ENCODE measurements around the gene REXO1. TPM values are rescaled to one million over a fixed set of nuclear protein-coding genes. Genes with fewer than 3 reads are reported as not detected.

Gene REXO1
- total and polyA plus RNA-seq, 9 of the 15 experiments (the other 6 are each of a cell fraction or from before 2014, with no cell fraction given): 0.04 to 63.3 (median 15.8) TPM

DNA sequence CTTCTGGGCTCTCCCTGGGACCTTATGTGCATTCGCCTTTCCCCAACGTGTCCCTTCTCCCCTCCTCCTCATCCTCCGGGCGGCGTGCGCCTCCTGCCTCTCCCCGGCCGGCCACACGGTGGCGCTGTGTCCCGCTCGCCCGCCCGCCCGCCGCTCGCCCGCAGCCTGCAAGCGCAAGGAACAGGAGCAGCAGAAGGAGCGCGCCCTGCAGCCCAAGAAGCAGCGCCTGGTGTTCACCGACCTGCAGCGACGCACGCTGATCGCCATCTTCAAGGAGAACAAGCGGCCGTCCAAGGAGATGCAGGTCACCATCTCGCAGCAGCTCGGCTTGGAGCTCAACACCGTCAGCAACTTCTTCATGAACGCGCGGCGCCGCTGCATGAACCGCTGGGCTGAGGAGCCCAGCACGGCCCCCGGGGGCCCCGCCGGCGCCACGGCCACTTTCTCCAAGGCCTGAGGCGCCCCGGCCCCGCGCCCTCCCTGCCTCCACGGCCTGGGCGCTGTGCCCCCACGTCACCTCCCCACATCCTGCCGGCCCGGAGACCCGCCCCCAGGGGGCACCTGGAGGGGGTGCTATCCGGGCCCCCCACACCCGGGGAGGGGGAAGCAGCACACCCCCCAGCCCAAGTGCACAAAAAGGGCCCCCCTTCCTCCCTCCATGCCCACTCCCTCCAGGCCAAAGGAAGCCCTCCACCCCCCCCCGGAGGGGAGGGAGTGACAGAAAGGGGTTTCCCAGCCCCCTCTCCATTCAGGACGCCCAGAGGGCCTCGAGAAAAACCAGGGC is 73.1 kb downstream of the REXO1 start (continued):
- TF ChIP-seq FOXA3 (CRISPR knock-in tag; conservative IDR thresholded peaks at IDR 0.05 in 1 of 2, IDR thresholded peaks at IDR 0.05 in 1 of 2) (0 out of 4 replicates have a peak, but pooled peaks of 1 of the 2 experiments have one; percentile 45), XRCC5 (IDR thresholded peaks at IDR 0.05; ENCODE audit: low read depth, low read length) (peak; percentile 63; the same call in 1 of the 2 replicates), SP1 (CRISPR knock-in tag; IDR thresholded peaks at IDR 0.05) (peak; percentile 59; the same call in 1 of the 2 replicates), TCFL5 (CRISPR knock-in tag; conservative IDR thresholded peaks at IDR 0.05) (no peak), NRF1 (conservative IDR thresholded peaks at IDR 0.05 in 1 of 2, IDR thresholded peaks at IDR 0.05 in 1 of 2) (peak; percentile 17 to 38; a peak in 2 of 4 replicates), KDM1A (IDR thresholded peaks at IDR 0.05) (no peak; a peak in 1 of 4 replicates), HDAC8 (tag; IDR thresholded peaks at IDR 0.05) (no peak), HNRNPL (IDR thresholded peaks at IDR 0.05; ENCODE audit: low read depth, low read length) (0 out of 2 replicates have a peak, but pooled peaks have one; percentile 39), HOXB6 (CRISPR knock-in tag; IDR thresholded peaks at IDR 0.05; ENCODE audit: borderline replicate concordance) (no peak), SIRT6 (IDR thresholded peaks at IDR 0.05; ENCODE audit: low read depth, low read length) (no peak), FOXM1 (IDR thresholded peaks at IDR 0.05; ENCODE audit: low read depth) (no peak), FOXM1 (CRISPR knock-in tag; IDR thresholded peaks at IDR 0.05; ENCODE audit: low read depth) (peak; percentile 86; the same call in 1 of the 2 replicates), ZNF518B (CRISPR knock-in tag; IDR thresholded peaks at IDR 0.05) (no peak), RBM25 (IDR thresholded peaks at IDR 0.05; ENCODE audit: low read depth, low read length, severe bottlenecking) (peak; percentile 22), GATAD2A (IDR thresholded peaks at IDR 0.05) (no peak), ZFPM2 (CRISPR knock-in tag; IDR thresholded peaks at IDR 0.05) (no peak), MAZ (CRISPR knock-in tag; conservative IDR thresholded peaks at IDR 0.05 in 1 of 2, IDR thresholded peaks at IDR 0.05 in 1 of 2) (no peak; a peak in 1 of 4 replicates), ADNP (tag; IDR thresholded peaks at IDR 0.05) (peak; percentile 84; the same call in 1 of the 2 replicates)
- TF ChIP-seq, protein P1, sequence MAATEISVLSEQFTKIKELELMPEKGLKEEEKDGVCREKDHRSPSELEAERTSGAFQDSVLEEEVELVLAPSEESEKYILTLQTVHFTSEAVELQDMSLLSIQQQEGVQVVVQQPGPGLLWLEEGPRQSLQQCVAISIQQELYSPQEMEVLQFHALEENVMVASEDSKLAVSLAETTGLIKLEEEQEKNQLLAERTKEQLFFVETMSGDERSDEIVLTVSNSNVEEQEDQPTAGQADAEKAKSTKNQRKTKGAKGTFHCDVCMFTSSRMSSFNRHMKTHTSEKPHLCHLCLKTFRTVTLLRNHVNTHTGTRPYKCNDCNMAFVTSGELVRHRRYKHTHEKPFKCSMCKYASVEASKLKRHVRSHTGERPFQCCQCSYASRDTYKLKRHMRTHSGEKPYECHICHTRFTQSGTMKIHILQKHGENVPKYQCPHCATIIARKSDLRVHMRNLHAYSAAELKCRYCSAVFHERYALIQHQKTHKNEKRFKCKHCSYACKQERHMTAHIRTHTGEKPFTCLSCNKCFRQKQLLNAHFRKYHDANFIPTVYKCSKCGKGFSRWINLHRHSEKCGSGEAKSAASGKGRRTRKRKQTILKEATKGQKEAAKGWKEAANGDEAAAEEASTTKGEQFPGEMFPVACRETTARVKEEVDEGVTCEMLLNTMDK (IDR thresholded peaks at IDR 0.05; ENCODE audit: borderline replicate concordance, insufficient read depth, low read depth, low read length, poor library complexity, severe bottlenecking): peak; percentile 82
- TF ChIP-seq, protein P2, sequence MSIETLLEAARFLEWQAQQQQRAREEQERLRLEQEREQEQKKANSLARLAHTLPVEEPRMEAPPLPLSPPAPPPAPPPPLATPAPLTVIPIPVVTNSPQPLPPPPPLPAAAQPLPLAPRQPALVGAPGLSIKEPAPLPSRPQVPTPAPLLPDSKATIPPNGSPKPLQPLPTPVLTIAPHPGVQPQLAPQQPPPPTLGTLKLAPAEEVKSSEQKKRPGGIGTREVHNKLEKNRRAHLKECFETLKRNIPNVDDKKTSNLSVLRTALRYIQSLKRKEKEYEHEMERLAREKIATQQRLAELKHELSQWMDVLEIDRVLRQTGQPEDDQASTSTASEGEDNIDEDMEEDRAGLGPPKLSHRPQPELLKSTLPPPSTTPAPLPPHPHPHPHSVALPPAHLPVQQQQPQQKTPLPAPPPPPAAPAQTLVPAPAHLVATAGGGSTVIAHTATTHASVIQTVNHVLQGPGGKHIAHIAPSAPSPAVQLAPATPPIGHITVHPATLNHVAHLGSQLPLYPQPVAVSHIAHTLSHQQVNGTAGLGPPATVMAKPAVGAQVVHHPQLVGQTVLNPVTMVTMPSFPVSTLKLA (conservative IDR thresholded peaks at IDR 0.05): peak in 1 of 2 experiments; percentile 55; a peak in 3 of 4 replicates

Measured in K562 (cell line).